GM18526 (cell line): ENCODE results near the gene POLL.

Experiments used
- POLR2A ChIP-seq: IDR thresholded peaks from 3 replicates; pipeline ENCODE4 v1.6.1; 2011; ENCODE audit not compliant: insufficient read length; ENCODE audit errors: extremely low read depth

The POLL gene

DNA sequence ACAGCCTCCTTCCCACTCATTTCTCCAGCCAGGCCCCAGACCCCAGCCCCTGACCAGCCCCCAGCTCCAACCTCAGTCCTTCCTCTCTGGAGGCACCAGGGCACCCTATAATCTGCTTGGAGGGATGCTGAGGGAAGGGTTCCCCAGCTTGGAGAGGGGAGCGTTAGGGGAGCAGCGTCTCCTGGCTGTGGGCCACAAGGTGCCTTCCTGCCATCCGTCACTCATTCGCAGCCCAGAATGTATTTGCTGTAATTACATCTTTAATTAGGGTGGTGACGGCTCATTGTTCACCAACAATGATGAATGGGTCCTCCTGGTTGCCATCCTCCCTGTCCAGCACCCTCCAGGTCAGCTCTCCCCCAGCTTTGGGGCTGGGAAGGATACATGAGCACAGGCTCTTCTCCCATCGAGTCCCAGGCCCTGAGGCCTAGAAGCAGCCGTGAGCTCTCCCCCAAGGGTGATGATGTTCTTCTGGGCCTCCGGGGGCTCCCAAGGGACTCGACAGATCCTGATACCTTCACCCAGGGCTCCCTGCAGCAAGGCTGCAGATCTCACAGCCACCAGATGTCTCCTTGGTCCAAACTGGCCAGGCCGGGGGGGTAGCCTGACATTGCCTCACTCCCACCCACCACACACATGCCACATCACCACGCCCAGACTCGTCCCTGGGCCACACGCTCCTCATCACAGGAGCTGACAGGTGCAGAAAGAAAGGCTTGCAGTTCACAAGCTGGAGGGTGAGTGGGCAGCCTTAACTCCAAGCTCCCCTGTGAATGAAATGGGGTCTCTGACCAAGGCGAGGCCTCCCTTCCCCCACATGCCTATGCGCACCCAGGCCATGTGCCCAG is 26.8 kb downstream of the POLL start:
- no peak for TF ChIP-seq POLR2A

DNA sequence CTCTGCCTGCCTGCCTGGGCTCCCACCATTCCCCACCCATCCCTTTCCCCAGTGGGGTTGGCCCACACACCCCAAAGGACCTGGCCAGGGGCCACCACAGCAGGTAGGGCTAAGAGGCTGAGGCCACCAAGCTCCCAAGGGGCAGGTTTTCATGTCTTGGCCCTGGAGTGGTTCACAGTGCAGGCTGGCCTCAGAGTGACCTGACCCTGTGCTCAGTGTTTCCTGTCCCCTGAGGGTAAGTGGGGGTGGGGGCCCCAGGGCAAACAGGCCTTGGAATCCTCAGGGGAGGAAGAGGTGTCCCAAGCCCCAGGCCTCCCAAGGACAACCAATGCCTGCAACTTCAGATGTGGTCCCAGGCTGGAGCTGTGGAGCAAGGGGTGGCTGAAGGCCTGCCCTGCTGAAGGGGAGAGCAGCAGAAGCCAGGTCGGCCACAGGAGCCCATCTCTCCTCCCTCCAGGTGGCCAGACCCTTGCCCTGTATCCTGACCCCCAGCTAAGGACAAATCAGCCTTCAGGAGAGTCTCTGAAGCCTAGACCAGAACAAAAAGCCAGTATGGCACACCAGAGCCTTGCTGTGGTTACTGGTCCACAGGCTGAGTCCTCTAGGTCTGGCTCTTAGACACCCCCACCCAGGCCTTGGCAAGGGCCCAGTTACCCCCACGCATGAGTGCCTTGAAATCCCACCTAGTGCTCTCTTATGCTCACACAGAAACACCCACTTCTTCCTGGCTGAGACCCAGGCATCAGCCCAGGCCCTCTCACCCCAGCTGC is 27.6 kb downstream of the POLL start:
- no peak for TF ChIP-seq POLR2A

DNA sequence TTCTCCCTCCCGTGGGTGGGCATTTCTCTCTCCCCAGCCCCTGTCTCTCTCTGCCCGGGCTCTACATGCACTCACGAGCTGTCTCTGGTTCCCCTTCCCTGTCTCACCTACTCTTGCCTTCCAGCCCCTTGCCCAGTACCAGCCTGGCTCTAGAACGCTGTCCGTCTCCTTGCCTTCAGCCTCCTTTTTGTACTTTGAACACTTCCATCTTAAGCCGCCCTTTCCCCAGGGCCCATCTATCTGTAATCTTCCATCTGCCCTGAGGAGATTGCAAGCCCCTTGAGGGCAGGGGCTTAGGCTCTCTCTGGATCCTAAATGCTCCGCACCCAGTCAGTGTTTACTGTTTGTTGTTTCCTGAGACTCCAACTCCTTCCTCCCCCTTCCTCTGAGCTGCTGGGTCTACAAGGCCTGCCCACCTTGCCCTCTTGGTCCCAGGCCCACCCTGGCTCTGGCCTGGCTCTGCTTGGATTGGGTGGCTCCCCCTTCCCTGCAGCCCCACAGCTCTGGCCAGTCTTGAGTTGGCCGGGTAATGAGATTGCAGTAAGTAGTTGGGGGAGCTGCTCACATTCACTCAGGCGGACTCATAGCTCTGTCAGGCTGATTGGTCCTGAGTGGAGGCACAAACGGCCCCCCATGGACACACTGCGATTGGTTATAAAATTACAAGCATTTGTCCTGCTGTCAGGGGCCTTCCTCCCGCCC is 28.3 kb downstream of the POLL start:
- TF ChIP-seq POLR2A, result no peak

DNA sequence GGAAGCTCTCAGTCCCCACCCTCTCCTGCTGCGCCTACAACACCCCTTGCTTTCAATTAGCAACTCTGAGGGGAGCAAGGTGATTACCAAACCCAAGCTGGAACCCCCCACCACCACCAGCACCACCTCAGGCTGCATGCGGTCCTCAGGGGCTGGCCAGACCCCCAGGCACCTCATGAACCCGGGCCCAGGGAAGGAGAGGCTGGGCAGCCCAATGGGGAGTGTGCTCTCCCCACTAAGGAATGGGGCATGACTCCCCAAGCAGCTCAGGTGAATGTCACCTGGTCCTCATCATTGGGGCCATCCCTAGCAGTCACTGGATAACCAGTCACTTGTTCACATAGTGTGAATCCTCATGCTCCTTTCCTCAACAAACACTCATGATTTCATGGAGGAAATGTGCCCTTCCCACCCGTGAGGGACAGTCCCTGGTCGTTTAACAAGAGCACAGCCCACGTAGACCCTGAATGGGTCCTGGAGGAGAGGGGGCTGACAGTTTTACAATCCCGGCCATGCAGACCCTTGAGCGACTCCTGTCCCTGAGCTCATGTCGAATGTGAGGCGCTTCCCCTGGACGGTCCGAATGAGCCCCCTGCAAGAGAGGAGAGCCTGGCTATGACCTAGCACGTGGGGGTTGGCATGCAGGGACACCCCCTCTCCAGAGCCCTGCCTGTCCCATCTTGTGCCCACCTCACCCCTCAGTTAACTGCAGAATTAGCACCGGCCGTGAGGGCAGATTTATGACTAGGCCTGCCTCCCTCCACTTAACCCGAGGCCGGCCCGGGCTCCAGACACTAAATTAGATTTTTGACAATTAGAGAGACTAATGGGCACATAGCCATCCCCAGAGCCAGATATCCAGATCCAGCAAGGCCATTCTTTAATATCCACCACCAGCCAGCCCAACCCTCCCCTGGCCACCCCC is 29.1 kb downstream of the POLL start:
- TF ChIP-seq POLR2A, result no peak

DNA sequence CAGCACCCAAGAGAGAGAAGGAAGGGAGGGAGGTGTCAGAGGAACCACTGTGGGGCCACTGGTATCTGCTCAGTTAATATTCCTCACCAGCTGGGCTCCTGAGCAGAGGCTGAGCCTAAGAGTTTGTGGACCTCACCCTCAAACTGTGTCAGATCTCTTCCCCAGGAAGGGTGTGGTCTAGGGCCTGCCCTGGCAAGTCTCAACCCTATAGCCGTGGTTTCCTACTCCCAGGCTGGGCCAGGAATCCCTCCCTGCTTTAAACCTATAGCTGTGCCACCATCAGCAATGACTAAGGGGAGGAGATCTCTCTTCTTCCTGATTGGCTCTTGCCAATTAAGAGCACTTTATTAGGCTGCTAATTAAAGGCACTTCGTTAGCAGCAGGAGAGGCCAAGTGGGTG is 29.9 kb downstream of the POLL start:
- no peak for TF ChIP-seq POLR2A

DNA sequence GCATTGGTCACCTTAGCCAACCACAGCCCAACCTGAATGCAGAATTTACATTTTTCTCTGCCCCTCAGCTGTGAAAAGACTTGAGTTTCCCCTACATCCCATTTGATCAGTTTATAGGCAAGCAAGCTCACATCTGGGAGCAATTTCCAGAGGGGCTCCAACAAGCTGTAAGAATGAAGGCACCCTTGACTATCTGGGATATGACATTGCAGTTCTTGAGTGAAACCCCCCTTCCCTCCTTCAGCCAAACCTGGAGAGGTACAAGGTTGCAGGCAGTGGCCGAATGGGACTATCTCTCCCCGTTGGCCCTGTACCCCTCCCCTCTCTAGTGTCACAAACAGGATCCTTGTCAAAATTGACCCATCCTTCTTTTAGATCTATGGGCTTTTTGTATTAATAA is 30.5 kb downstream of the POLL start:
- no peak for TF ChIP-seq POLR2A

DNA sequence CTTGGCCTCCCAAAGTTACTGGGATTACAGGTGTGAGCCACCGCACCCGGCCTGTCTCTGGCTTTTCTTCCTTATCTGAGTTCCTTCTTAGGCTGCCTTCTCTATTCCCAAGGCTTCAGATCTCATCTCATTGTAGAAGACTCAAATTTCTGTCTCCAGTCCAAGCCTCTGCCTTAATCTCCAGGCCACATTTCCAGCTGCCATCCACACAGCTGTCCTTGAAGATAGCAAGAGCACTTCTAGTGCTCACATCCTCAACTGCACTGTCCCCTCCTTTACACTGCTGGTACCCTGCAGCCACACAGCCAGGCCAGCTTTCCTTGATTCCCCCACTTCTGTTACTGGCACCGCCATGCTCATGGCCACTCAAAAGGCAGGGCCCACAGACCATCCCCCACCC is 35.6 kb downstream of the POLL start:
- TF ChIP-seq POLR2A, result no peak

DNA sequence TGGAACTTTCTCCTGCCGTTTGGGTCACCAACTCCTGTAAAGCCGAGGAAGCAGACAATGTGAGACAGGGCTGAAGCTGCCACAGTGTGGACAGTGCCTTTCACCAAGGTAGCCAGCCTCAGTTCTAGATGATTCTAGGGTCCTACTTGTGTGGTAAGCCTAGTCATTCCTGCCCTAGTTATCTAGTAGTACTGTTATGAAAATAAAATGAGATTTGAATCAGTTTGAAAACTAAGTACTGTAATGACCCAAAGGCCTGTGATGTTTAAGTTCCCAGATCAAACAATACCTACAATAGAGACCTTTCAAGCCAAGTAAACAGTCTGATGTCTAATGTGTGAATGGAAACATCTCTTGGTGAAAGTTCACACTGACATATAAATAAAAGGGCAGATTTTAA is 37.1 kb downstream of the POLL start:
- no peak for TF ChIP-seq POLR2A

DNA sequence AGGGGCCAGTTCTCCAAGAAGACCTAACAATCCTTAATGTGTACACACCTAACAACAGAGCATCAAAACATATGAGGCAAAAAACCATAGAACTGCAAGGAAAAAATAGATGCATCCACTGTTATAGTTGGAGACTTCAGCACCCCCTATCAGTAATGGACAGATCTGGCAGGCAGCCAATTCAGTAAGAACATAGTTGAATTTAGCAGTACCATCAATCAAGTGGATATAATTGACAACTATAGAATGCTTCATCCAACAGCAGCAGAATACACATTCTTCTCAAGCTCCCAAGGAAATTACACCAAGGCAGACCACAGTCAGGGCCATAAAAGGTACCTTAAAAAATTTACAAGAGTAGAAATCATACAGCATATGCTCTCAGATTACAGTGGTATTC is 42.2 kb downstream of the POLL start:
- TF ChIP-seq POLR2A, result no peak

DNA sequence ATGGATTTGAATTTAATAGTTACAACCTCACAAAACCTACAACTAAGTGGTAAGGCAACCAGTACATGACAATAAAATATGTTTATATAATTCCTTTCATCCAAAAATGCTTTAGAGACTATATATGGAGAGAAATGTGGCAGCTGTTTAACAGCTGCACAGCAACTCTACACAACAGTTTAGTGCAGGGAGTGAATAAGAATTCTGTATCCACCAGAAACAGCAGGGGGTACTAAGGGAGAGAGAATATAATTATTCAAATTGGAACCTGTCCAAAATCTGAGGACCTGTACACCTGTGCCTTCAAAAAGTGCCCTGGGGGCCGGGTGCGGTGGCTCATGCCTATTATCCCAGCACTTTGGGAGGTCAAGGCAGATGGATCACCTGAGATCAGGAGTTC is 49.6 kb downstream of the POLL start:
- TF ChIP-seq POLR2A, result no peak

DNA sequence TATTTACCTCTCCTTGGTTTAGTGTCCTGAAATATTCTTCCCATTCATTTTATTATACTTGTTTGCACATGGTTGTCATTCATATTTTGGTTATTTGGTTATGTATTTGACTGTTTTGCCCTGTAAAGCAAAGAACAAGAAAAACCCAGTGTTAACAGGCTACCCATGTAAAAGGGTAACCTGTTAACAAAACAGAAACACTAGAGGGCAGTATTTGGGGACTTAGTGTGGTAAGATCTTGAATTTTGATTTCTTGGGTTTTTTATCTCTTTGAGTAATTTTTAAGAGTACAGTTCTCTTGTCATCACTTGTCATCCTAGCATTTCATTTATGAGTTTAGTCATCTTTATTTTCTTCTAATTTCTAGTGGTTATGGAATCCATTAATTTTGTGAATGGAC is 51.3 kb downstream of the POLL start:
- TF ChIP-seq POLR2A, result no peak

DNA sequence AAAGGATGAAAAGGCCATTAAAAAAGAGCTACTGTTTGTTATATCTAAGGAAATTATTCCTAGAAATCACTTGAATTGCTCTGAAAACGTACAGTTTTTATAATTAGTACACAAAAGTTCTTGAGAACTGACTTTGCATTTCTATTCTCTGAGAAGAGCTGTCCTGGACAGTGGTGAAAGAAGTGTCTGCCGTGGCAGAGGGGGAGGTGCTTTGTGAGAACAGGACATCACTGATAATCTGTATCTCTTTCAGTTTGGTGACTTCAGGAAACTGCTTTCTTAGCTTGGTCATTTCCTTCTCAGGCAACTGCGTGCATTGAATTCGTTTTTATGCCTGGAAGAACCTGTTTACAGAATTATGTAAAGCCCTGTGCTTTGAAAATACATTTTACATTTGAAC is 52.1 kb downstream of the POLL start:
- TF ChIP-seq POLR2A, result no peak

DNA sequence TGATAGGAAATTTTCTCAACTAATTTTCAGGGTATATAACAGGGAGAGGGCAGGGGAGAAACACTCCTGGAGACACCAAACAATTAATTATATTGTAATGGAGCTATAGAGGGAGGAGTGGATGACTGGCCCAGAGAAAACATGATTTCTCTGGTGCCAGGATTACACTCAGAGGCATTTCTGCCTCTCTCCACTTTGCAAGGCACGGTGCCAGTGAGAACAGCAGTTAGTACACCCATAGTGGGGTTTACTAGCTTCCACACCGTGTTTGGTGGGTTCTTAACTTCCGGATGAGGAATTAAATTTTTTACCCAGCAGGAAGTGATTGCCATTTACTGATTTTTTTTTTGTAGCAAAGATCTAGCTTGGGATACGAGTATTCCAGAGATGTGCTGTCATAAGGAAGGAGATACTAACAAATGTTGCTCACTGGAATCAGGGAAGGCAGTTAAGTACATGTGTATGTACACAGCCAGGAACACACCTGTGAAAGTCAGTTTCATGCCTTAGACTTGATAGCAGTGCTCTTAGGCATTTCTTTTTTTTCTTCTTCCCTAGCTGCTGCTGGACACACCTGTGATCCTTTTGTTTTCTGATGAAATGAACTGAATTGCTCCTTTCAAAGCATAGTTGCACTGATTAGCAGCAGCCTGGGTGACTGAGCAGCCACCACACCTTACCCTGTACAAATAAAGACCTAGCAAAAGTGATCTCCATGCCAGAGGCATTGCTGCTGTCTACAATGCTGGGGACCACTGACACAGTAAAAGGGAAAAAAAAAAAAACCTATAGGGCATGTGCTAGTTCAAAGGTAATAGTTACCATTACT is 58.1 kb downstream of the POLL start:
- no peak for TF ChIP-seq POLR2A

DNA sequence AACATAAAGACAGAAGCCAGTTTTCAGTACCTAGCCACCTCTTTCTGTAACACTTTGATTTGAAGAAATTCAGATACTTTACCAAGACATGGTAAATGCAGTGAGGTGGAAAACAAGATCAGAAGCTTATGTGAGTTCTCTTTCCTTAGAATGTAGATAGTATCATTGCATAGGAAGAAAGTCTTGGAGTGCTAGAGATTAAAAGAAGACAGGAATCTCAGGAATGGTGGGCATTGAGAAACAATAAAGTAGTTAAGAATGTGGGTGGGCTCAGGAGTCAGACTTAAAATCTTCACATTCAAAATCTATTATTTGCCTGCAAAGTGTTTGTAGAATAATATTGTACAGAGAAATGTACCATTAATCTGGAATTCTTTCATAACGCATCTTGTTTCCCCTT is 58.9 kb downstream of the POLL start:
- no peak for TF ChIP-seq POLR2A
